T-helper 1 cell (primary cell): ENCODE results near the gene ARPC4.
"Not testable (repeated sequence)": the region's sequence is repeated elsewhere in the genome, so short reads cannot be mapped to it uniquely, and the experiment has no call there.

Experiments used
- DNase-seq, 5 donors: peaks; one replicate each; pipeline ENCODE4 v3.0.0-alpha.2; 2012 to 2020

Gene ARPC4

GRCh38 chr3:9770276-9770812 is 22.5 kb upstream of the ARPC4 start:
- no peak for DNase-seq

- not testable (repeated sequence) for DNase-seq
These were observed 21.9 kb upstream of the ARPC4 start for GRCh38 chr3:9771007-9771406.

GRCh38 chr3:9776896-9777693 is 15.8 kb upstream of the ARPC4 start:
- DNase-seq: no peak

GRCh38 chr3:9777694-9778021 is 15.2 kb upstream of the ARPC4 start:
- DNase-seq: no peak

- DNase-seq: peak in 1 of 5 donors; percentile 34
These were observed 14.5 kb upstream of the ARPC4 start for GRCh38 chr3:9778143-9779074.

- no peak for DNase-seq
These were observed 13.7 kb upstream of the ARPC4 start for GRCh38 chr3:9779075-9779593.

GRCh38 chr3:9779721-9780457 is 13.0 kb upstream of the ARPC4 start:
- DNase-seq: peak in 2 of 5 donors; percentile 7 to 47

GRCh38 chr3:9780458-9780812 is 12.4 kb upstream of the ARPC4 start:
- no peak for DNase-seq

GRCh38 chr3:9780910-9781309 is 12.0 kb upstream of the ARPC4 start:
- no peak for DNase-seq

GRCh38 chr3:9781551-9781950 is 11.3 kb upstream of the ARPC4 start:
- no peak for DNase-seq

GRCh38 chr3:9781978-9782603 is 10.8 kb upstream of the ARPC4 start:
- no peak for DNase-seq

- no peak for DNase-seq
These were observed 10.1 kb upstream of the ARPC4 start for GRCh38 chr3:9782770-9783169.

- DNase-seq: no peak
These were observed 8.9 kb upstream of the ARPC4 start for GRCh38 chr3:9783954-9784353.

- DNase-seq: no peak
These were observed 7.9 kb upstream of the ARPC4 start for GRCh38 chr3:9784965-9785364.

GRCh38 chr3:9785602-9786001 is 7.3 kb upstream of the ARPC4 start:
- no peak for DNase-seq

- DNase-seq: no peak
These were observed 6.6 kb upstream of the ARPC4 start for GRCh38 chr3:9786209-9786739.

- DNase-seq: no peak
These were observed 5.8 kb upstream of the ARPC4 start for GRCh38 chr3:9786825-9787669.

- DNase-seq: no peak
These were observed 5.2 kb upstream of the ARPC4 start for GRCh38 chr3:9787714-9788113.

GRCh38 chr3:9791127-9791526 is 1.8 kb upstream of the ARPC4 start:
- DNase-seq: no peak

GRCh38 chr3:9791790-9792404 is 985 bp upstream of the ARPC4 start:
- no peak for DNase-seq
